GM19240 (cell line): ENCODE measurements around the gene GSE1.

Experiments
- DNase-seq: peaks from one replicate; pipeline ENCODE4 v3.0.0; 2011; ENCODE audit warnings: low spot score; ENCODE audit not compliant: insufficient read length

Gene GSE1

GRCh38 chr16:85675251-85675874 lies 62.2 kb downstream of the GSE1 start:
- DNase-seq = no peak

GRCh38 chr16:85676466-85676865 lies 63.3 kb downstream of the GSE1 start:
- no peak for DNase-seq

GRCh38 chr16:85677383-85677967 lies 64.4 kb downstream of the GSE1 start:
- no peak for DNase-seq

- DNase-seq = no peak
These were observed 64.9 kb downstream of the GSE1 start for GRCh38 chr16:85678016-85678415.

GRCh38 chr16:85678821-85679220 lies 65.7 kb downstream of the GSE1 start:
- DNase-seq = no peak

- no peak for DNase-seq
These were observed 66.7 kb downstream of the GSE1 start for GRCh38 chr16:85679870-85680269.

- no peak for DNase-seq
These were observed 67.3 kb downstream of the GSE1 start for GRCh38 chr16:85680352-85680944.

- no peak for DNase-seq
These were observed 68.1 kb downstream of the GSE1 start for GRCh38 chr16:85681255-85681654.

- DNase-seq = no peak
These were observed 69.4 kb downstream of the GSE1 start for GRCh38 chr16:85682516-85682915.

- DNase-seq = no peak
These were observed 70.2 kb downstream of the GSE1 start for GRCh38 chr16:85683363-85683762.

- no peak for DNase-seq
These were observed 72.1 kb downstream of the GSE1 start for GRCh38 chr16:85685251-85685650.

GRCh38 chr16:85686912-85687591 lies 73.9 kb downstream of the GSE1 start:
- DNase-seq = no peak

GRCh38 chr16:85687651-85688471 lies 74.7 kb downstream of the GSE1 start:
- no peak for DNase-seq

- peak; percentile 99 for DNase-seq
These were observed 75.6 kb downstream of the GSE1 start, which contains the start of gene GINS2 for GRCh38 chr16:85688586-85689284. Gene GINS2 (minus strand): TSS chr16:85688954. CDS start chr16:85688898, 56 bp downstream.

GRCh38 chr16:85689285-85689949 lies 76.3 kb downstream of the GSE1 start:
- DNase-seq = no peak

GRCh38 chr16:85689950-85690320 lies 76.8 kb downstream of the GSE1 start:
- DNase-seq = no peak

- DNase-seq = no peak
These were observed 77.4 kb downstream of the GSE1 start for GRCh38 chr16:85690469-85691064.

- DNase-seq = no peak
These were observed 82.3 kb downstream of the GSE1 start for GRCh38 chr16:85695196-85696128.

- no peak for DNase-seq
These were observed 83.7 kb downstream of the GSE1 start for GRCh38 chr16:85696781-85697180.
